ENCODE results near the gene SEZ6L2.

SEZ6L2 gene

DNA sequence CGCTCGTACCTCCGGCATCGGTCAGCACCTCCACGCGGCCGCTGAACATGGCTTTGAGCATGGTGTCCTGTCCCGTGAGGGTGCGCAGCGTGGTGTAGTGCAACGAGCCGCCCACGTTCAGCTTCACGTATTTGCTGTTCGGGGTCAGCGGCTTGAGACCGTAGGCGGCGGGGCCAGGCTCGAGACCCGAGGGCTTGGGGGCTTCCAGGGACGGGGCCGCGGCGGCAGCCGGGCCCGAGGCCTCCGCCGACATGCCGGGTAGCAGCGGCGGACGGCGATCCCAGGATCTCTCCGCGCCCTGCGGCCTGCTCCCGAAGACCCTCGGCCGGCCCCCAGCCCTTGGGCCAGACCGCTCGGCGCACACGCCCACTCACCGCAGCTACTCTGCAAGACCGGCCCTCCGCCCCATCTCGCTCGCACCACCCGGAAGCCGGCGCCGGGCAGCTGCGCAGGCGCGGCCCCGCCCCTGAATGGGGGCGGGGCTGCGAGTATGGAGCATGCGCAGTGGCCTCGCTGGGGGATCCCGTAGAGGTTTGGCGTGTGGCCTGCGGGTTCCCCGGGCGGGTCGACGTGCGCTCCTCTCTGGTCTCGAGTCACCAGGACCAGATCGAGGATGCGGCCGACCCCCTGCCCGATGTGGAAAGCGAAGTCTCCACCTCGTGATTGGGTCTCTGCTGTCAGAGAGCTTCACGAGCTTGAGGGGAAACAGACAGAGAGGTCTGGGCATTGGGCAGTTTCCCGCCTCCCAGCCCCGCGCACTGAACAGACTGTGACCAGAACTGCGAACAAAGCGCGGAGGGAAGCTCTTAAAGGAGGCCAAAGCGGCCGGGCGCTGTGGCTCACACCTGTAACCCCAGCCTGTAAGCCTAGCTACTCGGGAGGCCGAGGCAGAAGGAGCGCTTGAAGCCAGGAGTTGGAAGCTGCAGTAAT is 26.7 kb upstream of the SEZ6L2 start, which contains the start of gene KCTD13:
KCTD13 (minus strand) TSS at position 446 of the 930 bp plus-strand sequence; CDS start at position 253, 193 bp downstream.
- peak; percentile 99 for DNase-seq (ENCODE audit: low spot score)
- no peak for TF ChIP-seq CTCF (IDR thresholded peaks at IDR 0.05; ENCODE audit: extremely low read depth, missing control alignments)

DNA sequence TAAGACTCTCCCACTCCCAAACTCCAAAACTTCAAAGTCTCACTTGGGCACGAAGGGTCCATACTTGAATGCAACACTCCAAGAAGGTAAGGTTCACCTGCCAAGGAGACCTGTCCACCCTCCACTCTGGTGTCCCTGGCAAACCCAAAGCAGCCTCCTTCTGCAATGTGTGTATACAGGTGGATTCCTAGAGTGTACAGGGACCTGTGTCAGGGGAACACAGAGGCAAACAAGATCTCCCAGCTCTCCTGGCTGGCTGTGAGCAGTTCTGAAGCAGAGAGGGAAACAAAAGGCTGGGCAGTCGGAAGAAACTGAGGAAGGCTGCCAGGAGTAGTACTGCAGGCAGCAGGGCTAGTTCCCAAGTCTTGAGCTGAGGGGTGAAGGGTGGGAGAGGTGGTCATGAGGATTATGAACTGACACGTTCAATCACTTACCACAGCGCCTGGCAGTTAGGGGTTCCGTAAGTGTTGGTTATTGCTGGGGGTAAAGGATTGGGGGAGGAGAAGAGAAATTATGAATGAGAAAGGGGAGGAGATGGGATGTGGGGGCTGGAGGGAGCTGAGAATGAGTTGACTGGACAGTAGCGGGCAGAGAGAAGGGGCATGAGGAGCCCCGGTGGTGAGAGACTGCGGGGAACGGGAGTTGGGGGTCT is 25.9 kb upstream of the SEZ6L2 start:
- DNase-seq (ENCODE audit: low spot score) = no peak
- TF ChIP-seq CTCF (IDR thresholded peaks at IDR 0.05; ENCODE audit: extremely low read depth, missing control alignments) = no peak

DNA sequence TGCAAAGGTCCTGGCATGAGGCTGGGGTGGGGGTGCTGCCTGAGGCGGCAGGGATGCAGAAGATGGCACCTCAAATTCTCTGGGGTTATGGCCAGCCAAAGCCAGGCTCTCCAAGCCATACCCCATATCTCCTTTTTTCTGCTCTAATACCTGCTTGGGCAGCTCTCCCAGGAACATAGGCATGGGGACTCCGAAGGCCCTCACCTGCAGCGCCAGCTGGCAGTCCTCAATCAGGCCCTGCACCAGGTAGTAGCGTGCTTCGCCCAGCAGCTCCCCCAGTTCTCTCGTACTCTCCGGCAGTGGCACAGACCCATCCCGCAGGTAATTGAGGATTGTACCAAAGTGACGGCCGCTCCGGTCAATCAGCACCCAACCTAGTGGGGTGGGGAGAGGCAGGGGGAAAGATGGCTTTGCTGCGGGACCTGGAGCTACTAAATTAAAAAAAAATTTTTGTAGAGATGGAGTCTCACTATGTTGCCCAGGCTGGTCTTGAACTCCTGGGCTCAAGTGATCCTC is 23.7 kb upstream of the SEZ6L2 start:
- no peak for DNase-seq (ENCODE audit: low spot score)
- TF ChIP-seq CTCF (IDR thresholded peaks at IDR 0.05; ENCODE audit: extremely low read depth, missing control alignments) = no peak

GRCh38 chr16:29922326-29922725 is 23.0 kb upstream of the SEZ6L2 start:
- no peak for DNase-seq (ENCODE audit: low spot score)
- no peak for TF ChIP-seq CTCF (IDR thresholded peaks at IDR 0.05; ENCODE audit: extremely low read depth, missing control alignments)

- no peak for DNase-seq (ENCODE audit: low spot score)
- no peak for TF ChIP-seq CTCF (IDR thresholded peaks at IDR 0.05; ENCODE audit: extremely low read depth, missing control alignments)
Measured at GRCh38 chr16:29921034-29921385, 21.7 kb upstream of the SEZ6L2 start.

GRCh38 chr16:29920288-29921033 is 21.1 kb upstream of the SEZ6L2 start:
- TF ChIP-seq CTCF (IDR thresholded peaks at IDR 0.05; ENCODE audit: extremely low read depth, missing control alignments) = no peak
- DNase-seq (ENCODE audit: low spot score) = no peak
